Right lobe of liver (tissue), 6 donors: ENCODE measurements around the gene ADAMTS2. TPM values are rescaled to one million over a fixed set of nuclear protein-coding genes. Genes with fewer than 3 reads are reported as not detected.

Experiments used
- ATAC-seq, 4 donors: fragments of 200-7000 bp; cut with Tn5 transposase; one replicate each; pipeline ENCODE4 v1.9.1; 2020; ENCODE audit warnings: mild to moderate bottlenecking in 4 of 4, moderate library complexity in 4 of 4
- DNase-seq, 3 donors: peaks; one replicate each; pipeline ENCODE4 v3.0.0-alpha.2; 2020
- H3K27ac ChIP-seq, 3 donors: fragments of 200-600 bp; one replicate each; pipeline ENCODE4 v1.8.0; 2022
- H3K27me3 ChIP-seq, 2 donors: fragments of 200-600 bp; one replicate each; pipeline ENCODE4 v1.8.0; 2022
- H3K36me3 ChIP-seq, 4 donors: fragments of 200-600 bp; sonication (generic) in 1 of 4; one replicate each; pipeline versions ENCODE4 v1.5.1 to v1.8.0; 2017 to 2022; ENCODE audit warnings: control low read depth in 1 of 4
- H3K4me1 ChIP-seq, 4 donors: fragments of 200-600 bp; sonication (generic) in 1 of 4; one replicate each; pipeline versions ENCODE4 v1.5.1 to v1.8.0; 2017 to 2022; ENCODE audit warnings: control low read depth in 1 of 4
- H3K4me3 ChIP-seq, 3 donors: fragments of 200-600 bp; one replicate each; pipeline ENCODE4 v1.8.0; 2022
- H3K9me3 ChIP-seq, 4 donors: fragments of 200-600 bp; sonication (generic) in 1 of 4; one replicate each; pipeline versions ENCODE4 v1.5.1 to v1.8.0; 2017 to 2022; ENCODE audit warnings: control low read depth in 1 of 4
- POLR2A ChIP-seq: fragments of 450-650 bp; IDR thresholded peaks from one replicate; pipeline ENCODE4 v1.6.1; 2017; ENCODE audit warnings: antibody characterized with exemption, mild to moderate bottlenecking
- WGBS: methylation state at CpG from one replicate; pipeline ENCODE4 v1.1.6; 2018; ENCODE audit warnings: low coverage, low lambda C conversion rate; ENCODE audit not compliant: insufficient coverage; ENCODE audit errors: missing lambda C conversion rate; 5-methylcytosine and 5-hydroxymethylcytosine counted together
- intact Hi-C, 2 donors: fragments of 100-400 bp; cut with DNase I; formaldehyde crosslinking; loops; one replicate each; pipeline versions ENCODE4 v1.11.2 to v1.14.1; 2022
- total RNA-seq, 6 experiments: library from RNA; depleted of rRNA in 2 of 6; stranded (reverse); fragments of >200 nt in 2 of 6; fragmentation: NEBNext Ultra II Directional in 3 of 6; extraction: Animal tissue kit (Norgen Biotek cat#: 25700) in 3 of 6; gene quantifications; one replicate each; pipeline versions ENCODE4 v1.1.0 to v1.2.4, GENCODE V29; 2016 to 2023
- TF ChIP-seq, protein P1 (sequence below), 4 donors: fragments of 200-600 bp in 3 of 4; fragments of 450-650 bp in 1 of 4; IDR thresholded peaks; one replicate each; pipeline versions ENCODE4 v1.5.1 to v1.8.0; 2016 to 2022; ENCODE audit warnings: antibody characterized with exemption in 4 of 4, mild to moderate bottlenecking in 2 of 4
- donor health status: DM: no; HTN: yes; CAD: no.
- donor health status: DM: no; HTN: no; CAD: no.
- donor health status: DM: no; HTN: no; CAD: no.
- donor health status: DM: no; HTN: yes; CAD: no.
- donor health status: DM: no; HTN: yes; CAD: no.

Gene ADAMTS2
- total RNA-seq, 6 experiments from 2014 or later, result 6.3 to 18.9 (median 13.5) TPM

DNA sequence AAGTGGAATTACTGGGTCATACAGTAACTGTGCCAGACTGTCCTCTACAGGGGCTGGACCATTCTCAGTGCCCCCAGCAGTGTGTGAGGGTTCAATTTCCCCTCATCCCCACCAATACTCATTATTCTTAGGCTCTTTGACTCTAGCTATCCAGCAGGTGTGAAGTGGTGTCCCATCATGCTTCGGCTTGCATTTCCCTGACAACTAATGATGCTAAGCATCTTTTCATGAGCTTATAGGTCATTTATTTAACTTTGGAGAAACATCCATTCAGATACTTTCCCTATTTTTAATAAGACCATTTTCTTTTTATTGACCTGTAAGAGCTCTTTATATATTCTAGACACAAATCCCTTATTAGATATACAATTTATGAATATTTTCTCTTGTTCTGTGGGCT, 63.6 kb downstream of the ADAMTS2 start:
- no peaks in the 10 kb centered on the region for H3K27me3 ChIP-seq
- no peaks in the 10 kb centered on the region for H3K4me1 ChIP-seq
- no peak overlapping the region for H3K27ac ChIP-seq
- H3K9me3 ChIP-seq, result no peaks in the 10 kb centered on the region
- ATAC-seq (no peak), DNase-seq (no peak)
- no peaks in the 10 kb centered on the region for H3K36me3 ChIP-seq
- H3K4me3 ChIP-seq, result no peak overlapping the region
- WGBS, result 92% methylated on average over 1 of the region's 1 CpG
- intact Hi-C loops, result no loop called here
- TF ChIP-seq, protein P1, sequence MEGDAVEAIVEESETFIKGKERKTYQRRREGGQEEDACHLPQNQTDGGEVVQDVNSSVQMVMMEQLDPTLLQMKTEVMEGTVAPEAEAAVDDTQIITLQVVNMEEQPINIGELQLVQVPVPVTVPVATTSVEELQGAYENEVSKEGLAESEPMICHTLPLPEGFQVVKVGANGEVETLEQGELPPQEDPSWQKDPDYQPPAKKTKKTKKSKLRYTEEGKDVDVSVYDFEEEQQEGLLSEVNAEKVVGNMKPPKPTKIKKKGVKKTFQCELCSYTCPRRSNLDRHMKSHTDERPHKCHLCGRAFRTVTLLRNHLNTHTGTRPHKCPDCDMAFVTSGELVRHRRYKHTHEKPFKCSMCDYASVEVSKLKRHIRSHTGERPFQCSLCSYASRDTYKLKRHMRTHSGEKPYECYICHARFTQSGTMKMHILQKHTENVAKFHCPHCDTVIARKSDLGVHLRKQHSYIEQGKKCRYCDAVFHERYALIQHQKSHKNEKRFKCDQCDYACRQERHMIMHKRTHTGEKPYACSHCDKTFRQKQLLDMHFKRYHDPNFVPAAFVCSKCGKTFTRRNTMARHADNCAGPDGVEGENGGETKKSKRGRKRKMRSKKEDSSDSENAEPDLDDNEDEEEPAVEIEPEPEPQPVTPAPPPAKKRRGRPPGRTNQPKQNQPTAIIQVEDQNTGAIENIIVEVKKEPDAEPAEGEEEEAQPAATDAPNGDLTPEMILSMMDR (IDR thresholded peaks at IDR 0.05), result no peak
- TF ChIP-seq POLR2A, result no peak

DNA sequence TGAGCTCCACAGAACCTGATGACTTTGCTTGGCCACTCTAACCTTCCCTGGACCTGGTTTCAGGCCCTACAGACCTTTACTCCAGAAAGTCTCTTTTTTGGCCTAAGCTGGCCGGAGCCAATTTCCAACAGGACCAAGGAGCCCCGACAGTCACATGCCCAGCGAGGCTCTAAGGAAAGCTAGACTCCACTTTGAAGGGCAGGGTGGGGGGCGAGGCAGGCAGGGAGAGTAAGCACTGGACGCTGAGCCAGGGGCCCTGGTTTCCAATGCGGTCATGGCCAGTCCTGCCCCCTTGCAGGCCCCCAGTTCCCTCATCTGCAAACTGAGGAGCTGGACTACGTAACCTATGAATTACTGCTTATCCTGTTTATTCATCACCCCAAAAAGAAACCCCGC, 65.2 kb downstream of the ADAMTS2 start:
- Histone ChIP-seq H3K27ac (no peak overlapping the region), H3K4me3 (no peak overlapping the region), H3K9me3 (no peaks in the 10 kb centered on the region), H3K4me1 (no peaks in the 10 kb centered on the region), H3K27me3 (no peaks in the 10 kb centered on the region), H3K36me3 (no peaks in the 10 kb centered on the region)
- TF ChIP-seq, protein P1 (IDR thresholded peaks at IDR 0.05), result no peak
- TF ChIP-seq POLR2A, result no peak
- peak in 1 of 3 donors; percentile 3 for DNase-seq
- WGBS, result 73% methylated on average over 7 of the region's 8 CpGs
- intact Hi-C loops, result no loop called here
- ATAC-seq, result no peak

DNA sequence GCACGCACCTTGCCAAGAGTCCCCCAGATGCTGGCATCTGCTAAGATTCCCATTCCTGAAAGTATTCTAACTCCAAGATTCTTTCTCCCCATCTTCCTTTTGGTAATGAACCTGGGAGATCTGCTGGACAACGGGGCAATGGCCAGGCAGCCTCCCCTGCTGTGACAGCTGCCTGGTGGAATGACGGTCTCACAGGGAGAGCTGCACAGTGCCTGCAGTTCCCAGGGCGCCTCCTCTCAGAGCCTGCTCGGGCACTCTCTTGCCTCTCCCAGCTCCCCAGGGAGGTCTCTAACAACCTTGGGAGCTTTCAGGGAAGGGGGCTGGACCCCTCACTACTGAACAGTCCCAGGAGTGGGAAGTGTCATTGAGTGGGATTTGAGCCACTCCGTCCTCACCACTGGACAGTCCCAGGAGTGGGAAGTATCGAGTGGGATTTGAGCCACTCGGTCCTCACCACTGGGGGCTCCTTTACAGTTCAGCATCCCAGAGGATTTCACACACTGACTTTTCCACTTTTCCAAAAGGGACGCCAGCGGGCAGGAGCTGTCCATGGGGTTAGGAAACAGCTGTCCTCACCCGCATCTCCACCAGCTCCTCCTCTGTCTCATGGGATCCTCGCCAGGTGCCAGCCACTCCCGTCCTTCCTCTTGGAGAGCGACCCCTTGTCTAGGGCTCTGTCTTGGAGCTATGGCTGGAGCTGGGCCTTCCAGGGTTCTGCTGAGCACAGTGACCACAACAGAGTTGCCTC, 65.7 kb downstream of the ADAMTS2 start:
- intact Hi-C loops, result no loop called here
- Histone ChIP-seq H3K27me3 (no peaks in the 10 kb centered on the region), H3K36me3 (no peaks in the 10 kb centered on the region), H3K4me1 (no peaks in the 10 kb centered on the region), H3K4me3 (no peak overlapping the region), H3K9me3 (no peaks in the 10 kb centered on the region), H3K27ac (no peak overlapping the region)
- ATAC-seq, result peak in 2 of 4 donors; percentile 27 to 31
- TF ChIP-seq, protein P1 (IDR thresholded peaks at IDR 0.05), result no peak
- no peak for TF ChIP-seq POLR2A
- 80% methylated on average over 4 of the region's 14 CpGs for WGBS
- no peak for DNase-seq

DNA sequence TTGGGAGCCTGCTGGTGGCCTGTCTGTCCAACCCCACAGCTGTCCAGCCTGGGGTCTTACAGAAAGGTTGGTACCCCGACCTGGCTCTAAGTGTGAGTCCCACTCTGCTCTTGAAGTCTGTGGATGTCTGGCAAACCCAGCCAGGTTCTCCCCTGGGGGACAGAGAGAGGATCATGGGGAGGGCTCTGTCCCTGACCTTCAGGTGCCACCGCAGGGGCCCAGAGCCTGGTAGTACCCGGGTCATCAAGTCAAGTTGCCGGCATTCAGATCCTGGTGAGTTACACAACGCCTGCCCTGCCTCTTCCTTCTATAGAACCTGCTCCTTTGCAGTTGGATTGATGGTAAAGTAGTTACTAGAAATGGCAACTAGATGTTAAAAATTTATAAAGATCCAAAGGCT, 66.7 kb downstream of the ADAMTS2 start:
- Histone ChIP-seq H3K9me3 (no peaks in the 10 kb centered on the region), H3K4me1 (no peaks in the 10 kb centered on the region), H3K27ac (no peak overlapping the region), H3K36me3 (no peaks in the 10 kb centered on the region), H3K4me3 (no peak overlapping the region), H3K27me3 (no peaks in the 10 kb centered on the region)
- TF ChIP-seq, protein P1 (IDR thresholded peaks at IDR 0.05), result no peak
- TF ChIP-seq POLR2A, result no peak
- intact Hi-C loops, result no loop called here
- WGBS, result 41% methylated on average over 5 of the region's 5 CpGs
- ATAC-seq, result no peak
- DNase-seq, result no peak
